GM21367 (cell line): ENCODE results near the gene POU6F2.

Source experiments
- ATAC-seq: cut with Tn5 transposase; IDR thresholded peaks from one replicate; pipeline ENCODE4 v1.9.1; 2021; ENCODE audit not compliant: unreplicated experiment

The POU6F2 gene

DNA sequence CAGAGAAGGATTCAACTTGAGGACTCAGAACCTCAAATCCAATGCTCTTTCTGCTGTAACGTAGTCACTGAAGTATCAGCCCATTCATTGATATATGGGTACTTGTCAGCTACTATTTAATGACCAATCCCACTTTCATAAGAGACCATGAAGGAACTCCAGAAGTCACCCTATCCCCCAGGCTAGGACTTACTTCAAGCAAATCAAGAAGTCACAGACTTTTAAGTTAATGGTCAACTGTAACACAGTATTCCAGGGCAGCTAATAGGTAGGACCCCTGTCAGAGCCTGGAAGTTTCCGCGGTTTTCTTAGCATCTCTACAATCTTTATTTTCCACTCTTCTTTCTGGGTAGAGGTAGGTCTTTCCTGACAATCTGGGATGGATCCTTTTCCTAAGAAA lies 269.9 kb downstream of the POU6F2 start:
- no peak for ATAC-seq

DNA sequence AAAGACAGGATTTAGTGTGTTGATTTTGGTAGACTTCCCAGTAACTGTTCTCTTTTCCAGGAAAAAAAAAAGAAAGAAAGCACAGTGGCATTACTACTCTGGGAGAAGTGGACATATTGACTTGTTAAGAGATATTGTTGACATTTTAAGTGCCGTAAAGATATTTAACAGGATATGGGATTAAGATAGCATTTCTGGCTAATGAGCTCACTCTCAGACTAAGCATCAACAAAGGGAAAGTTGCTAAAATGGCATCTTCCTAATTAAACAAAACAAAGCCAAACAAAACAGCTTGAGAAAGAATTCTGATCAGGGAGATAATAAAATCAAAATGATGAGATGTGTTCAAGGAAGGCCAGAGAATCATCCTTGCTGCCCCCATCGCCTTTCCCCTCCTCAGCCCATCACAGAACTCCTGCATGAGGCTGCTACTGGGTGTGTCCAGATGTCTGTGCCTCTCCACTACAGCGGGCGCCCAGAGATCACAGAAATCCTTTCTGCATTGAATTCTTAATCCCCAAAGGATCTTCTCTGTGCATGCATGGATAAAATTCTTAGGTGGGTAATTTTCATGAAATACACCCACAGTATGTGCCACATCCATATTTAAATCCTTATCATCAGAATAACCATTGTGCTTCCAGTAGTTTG lies 270.5 kb downstream of the POU6F2 start:
- no peak for ATAC-seq

DNA sequence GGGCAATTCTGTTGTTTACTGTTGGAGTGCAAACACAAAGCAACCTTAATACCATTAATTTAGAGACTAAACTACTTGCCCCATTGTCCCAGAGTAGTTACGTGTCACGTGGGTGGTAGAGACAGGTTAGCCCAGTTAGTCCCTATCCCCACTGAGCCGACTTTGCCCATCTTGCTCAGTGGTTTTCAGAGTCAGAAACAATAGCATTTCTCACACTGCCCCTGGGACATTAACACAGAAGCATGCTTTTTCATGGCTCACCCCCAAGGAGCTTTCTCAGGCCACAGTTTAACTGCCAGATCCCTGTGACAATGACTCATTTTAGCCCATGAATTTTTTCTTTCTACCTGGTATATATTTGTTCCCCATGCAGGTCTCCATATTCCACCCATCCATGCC lies 271.0 kb downstream of the POU6F2 start:
- no peak for ATAC-seq

DNA sequence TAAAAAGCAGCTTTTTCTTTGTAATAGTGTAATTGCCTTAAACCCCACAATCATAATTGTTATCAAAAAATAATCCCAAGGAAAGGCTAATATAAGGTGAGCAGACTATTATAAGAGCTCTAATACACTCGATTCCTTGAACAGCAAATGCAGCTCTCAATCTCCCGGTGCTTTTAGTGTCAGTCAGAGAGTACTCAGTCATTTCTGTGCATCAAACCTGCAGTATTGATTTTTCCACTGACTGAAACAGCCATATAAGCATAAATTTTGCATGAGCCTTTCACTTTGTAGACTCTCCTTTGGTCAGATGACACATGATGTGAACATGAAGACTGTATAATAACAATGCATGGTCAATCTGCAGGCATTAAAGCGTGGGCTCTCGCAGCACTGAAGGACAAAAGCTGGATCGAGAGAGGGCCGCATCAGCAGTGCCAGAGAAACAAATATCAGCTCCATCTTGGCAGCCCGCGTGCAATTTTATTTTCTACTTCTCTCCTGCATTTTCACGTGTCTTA lies 272.0 kb downstream of the POU6F2 start:
- no peak for ATAC-seq

DNA sequence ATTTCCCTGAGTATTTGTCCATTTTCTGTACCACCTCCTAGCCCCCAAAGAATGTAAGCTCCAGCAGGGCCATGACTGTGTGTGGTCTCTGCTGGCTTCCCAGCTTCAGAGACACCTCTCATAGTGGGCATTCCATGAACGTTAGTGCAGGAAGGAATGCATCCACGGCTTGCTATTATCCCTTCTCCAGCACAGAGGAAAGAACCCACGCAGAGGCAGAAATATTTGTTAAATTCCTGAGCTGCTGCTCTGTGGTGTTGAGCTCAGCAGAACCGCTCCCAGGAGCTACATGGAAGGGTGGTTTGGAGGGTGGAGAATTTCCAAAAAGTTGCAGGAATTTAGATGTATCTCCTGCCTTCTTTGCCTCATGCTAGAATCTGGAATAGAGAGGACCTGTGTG lies 275.2 kb downstream of the POU6F2 start:
- ATAC-seq: no peak

DNA sequence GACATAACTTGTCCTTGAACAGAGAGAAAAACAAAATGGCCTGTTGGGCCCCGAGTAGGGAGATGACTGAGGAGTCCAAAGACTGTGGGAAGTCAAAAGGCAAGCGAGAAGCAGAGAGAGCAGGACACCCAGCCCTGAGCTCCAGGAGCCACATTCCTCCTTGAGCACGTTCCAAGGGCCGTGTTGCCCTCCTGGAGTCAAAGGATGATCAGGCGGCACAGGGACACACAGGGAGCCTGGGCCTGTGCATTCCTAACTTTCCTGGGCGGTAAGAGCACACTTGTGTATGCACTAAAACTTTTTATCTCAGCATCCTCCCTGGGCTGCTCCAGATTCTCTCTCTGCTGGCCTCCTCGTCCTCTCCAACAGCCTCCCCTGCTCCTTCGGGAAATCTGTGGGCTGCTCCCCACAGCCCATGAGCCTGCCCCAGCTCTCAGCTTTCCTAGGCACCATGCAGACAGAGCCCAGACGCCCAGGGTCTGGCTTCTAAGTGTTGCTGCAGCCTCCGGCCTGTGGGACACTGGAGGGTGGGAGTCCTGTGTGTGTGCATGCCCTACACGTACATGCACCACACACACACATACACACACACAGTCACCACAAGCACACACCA lies 281.8 kb downstream of the POU6F2 start:
- ATAC-seq: no peak

DNA sequence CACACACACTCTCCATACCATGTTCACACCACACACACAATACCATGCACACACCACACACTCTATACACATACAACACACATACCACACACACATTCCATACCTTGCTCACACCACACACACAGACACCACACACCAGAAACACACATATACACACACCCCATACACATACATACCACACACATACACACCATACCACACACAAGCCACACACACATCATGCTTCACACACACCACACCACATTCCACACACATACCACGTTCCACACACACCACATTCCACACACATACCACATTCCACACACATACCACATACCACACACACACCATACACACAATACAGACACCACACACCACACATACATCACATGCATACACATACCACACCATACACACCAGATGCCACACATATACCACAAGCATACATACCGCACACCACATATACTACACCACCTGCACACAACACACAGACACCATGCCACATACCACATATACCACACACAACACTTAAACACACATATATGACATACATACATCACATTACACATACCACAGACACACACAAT lies 282.7 kb downstream of the POU6F2 start:
- no peak for ATAC-seq

DNA sequence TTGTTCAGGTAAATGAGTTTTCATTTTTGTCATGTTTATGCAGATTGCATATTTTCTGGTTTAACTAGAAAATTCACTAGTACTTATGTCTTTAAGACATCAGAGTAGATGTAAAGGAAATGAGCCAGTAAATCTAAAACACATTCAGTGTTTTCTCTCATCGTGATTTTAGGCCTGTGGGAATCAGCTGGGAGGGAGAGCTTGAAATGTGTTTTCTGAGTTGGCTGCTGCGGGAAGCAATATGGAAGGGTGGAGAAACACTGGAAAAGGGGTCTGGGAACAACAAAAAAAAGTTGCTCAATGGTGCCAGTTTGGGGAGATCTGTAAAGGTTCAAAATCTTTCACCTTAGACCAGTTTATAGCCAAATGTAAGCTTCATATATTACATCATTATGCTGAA lies 284.1 kb downstream of the POU6F2 start:
- no peak for ATAC-seq

DNA sequence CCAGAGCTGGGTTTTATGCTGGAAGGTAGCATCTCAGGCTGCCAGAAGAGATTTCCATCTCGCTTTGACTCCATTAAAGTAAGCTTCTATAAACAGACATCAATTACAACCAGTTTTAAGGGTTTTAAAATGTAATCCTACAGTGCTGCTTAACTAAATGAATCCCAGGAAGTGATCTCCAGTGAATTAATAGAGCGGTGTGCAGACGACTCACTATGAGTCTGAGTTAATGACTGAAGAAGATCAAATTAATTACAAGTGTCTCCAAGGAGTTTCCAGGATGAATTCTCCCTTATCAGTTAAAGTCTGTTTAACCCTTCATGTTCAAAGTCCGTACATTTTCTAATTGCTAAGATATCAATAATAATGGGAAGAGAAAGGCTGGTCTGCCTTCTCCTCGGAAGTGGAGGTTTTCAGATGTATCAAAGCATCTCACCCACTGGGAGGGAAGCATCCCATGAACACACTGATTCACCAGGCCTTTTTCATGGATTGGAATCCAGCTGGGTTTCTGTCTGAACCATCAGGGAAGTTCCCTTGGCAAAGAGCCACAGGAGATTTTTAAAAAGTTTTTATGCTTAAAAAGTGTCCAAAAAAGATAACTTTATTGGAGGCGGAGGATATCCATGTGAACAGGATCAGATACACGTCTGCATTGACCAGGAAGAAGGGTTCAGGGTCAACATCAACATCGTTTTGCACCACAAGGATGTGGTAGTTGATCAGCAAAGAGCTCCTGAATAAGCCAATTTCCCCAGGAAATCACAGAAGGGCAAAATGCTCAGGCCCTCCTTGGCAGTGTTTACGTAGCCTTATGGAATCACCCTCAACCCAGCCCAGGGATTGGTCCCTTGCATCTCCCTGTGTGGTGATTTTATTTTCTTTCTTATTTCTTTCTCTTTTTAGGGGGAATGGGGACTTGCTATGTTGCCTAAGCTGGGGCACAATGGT lies 288.2 kb downstream of the POU6F2 start:
- no peak for ATAC-seq

DNA sequence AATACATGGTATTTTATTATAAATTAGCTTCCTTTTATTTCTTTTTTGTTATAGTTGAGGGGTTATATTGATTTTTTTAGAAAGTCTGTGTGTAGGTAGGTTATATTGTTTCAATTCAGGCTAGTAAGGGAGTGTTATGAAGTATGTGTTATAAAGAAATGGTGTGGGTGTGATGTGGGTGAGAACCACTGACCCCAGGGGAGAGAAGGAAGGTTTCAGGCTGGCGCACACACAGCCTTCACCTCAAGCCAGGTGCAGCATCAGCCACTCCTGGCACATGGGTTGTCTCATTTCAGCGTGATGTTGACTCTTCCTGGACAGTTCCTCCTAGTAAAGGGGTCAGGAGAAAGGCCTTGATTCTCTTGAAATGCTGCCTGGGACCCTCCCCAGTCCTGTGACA lies 291.3 kb downstream of the POU6F2 start:
- ATAC-seq: no peak

DNA sequence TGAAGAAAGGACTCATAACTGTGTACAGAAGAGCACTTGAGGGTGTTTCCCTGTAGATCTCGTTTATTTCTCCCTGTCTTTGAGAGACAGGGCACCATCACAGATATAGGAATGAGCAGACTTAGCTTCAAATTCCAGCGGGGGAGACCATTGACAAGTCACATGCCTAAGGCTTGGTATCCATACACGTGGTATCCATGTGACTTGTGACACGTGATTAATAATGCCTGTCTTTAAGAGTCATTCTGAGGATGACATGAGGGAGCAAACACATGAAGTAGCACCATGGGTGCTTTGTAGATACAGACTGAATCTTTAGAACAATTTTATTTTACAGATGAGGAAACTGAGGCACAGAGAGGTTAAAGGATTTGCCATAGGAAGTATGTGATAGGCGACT lies 292.3 kb downstream of the POU6F2 start:
- no peak for ATAC-seq

DNA sequence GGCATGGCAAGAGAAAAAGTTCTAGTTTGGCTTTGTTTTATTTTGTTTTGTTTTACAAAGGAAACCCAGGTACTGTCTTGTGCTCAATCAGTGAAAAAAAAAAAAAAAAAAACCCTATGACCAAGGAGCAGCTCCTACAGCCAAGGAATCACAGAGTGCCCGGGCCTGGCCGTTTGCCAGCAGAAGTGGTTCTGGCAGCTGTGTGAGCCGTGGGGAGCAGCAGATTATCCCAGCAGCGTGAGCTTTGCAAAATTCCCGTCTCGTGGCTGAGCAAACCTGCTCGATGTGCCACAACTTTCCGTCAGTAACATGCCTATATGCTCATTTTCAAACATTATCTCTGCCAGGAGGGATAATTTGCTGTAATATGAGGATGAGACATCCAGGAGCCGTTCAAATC lies 293.7 kb downstream of the POU6F2 start:
- ATAC-seq: no peak

DNA sequence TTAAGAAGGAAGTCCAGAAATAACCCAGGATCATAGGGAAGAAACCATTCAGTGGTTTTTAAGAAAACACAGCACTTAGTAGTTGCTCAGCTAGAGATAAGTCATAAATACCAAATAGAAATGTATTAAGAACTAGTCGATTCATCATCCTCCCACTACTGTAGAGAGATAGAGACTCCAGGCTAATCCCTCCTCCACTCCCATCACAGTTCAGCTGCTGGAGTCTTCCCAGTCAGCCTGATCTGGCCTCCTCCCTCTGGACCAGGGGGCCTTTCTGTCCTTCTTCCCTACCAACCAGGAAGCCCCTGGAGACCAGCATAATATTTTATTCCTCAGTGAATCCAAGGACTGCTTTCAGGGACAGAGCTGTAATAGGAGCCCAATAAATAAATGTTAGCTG lies 294.4 kb downstream of the POU6F2 start:
- ATAC-seq: no peak

DNA sequence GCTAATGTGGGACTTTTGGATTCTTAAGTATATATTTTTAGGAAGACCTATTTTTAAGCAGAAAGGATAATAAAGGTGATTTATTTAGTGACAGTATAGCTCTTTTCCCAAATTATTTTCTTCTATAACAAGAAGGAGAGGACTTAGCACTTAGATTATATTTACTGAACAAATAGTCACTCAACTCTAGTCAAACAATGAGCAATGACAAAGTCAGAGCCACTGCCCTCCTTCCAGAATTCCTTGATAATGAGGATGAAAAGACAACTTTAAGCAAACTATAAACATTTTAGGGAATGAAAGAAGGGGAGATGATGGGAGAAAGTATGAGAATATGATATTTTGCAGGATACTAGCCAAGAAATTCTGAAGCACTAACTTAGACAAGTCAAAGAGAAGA lies 295.0 kb downstream of the POU6F2 start:
- no peak for ATAC-seq

DNA sequence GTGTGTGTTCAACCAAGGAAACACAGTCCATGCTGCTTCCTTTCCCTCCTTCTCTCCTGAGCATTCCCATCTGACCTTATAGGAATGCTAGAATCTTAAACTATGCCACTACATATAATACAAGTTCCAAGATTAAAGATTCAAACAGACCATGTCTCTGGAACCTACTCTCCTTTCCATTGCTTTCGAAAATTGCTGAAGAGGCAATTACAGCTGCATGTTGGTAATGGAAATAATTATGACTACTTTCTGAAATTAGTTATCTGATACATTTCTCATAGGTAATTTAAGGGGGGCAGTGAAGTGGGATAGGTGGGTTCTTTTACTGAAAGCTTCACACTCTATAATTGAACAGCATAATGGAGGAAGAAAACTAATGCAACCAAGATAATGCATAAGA lies 302.6 kb downstream of the POU6F2 start:
- no peak for ATAC-seq

DNA sequence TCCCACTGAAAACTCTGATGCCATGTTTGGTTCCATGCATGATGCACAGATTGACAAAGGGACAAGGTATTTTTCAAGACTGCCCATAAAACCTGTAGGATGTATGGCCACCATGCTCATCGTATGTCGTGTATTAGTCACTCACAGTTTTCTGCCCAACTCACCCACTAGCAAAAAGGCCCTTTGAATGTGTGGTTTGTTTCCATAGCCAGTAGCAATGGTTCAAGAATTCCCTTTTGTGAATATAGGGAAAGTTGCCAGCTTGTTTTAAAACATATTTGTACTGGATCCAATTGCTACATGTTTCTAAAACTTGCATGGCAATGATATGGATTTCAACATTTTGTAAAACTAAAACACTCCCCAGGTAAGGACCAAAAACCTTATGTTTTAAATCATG lies 307.5 kb downstream of the POU6F2 start:
- no peak for ATAC-seq

DNA sequence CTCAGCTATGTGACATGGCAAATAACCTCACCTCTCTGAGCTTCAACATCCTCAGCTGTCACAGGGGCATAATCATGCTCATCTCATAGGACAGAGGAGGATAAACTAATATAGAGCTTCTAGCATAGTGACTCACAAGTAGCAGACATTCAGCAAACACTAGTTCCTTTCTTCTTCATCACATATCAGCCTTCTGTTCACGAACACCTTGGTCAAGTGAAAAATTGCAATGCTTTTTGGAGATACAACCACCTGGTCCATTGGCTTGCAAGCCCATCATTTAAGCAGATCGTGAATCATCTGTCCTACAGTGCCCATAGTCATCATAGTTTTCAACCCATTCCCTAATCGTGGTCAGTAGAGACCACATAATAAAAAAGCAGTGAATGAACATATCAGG lies 310.6 kb downstream of the POU6F2 start:
- no peak for ATAC-seq

DNA sequence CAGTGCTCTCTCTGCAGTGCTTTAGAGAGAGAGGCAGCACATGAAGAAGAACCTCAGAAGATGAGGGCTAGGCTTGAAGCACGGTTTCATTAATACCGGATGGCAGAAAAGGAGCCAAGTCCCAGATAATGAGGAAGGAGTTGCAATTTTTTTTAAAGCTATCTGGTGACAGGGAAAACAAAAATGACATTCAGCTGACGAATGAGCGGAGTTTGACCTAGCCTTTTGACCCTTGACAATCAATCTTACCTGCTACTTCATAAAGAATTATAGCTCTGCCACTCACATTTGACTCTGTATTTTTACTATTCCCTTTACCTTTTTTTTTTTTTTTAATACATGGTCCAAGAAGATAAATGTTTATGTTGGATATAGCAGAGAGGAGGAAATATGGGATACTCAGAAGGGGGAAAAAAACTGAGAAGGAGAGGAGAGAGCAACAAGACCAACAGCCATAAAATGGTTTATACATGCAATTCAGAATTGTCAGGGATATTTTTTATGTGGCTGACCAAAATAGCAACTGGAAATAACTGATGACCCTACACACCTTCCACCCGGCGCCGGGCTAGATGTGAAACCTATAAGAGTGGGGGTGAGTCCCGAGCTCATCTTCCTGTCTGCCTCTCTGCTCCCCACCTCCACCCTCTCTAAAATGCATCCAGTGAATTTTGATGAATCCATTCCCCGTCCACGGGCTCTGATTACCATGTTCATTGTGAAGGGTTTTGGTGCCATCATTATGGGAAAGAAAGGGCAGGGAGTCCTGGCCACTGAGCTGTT lies 314.1 kb downstream of the POU6F2 start:
- ATAC-seq: no peak

DNA sequence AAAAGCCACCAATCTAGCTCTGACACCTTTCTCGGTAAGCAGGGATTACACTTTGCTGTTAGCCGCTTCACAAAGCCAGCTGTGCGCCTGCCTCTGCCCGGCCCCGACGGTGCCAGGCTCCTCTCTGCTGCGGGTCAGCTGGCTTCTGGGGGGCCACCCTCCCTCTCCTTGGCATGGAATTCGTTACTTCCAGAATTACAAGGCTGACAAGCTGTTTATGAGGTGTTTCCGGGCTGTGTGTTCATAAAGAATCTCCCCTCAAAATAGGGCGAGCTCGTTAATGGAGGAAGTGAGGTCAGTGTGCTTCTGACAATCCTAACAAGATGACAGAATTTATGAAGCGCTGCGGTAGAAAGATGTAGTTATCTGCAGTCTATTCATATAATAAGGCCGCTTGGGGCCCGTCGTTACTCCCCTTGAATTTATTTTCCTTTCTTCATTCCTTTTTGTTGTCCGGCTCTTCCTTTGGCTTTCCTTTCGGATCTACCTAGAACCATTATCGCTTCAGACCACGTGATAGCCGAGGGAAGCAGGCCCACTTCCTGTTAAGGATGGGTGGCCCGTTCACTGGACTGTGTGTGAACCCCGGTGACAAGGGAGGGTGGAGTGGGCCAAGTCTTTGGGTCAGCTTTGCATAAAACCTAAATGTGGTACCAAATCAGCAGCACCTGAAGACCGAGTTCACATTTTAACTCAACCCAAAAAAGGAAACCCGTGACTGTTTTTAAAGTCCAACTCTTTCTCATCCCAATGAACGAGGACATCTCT lies 315.5 kb downstream of the POU6F2 start:
- no peak for ATAC-seq

DNA sequence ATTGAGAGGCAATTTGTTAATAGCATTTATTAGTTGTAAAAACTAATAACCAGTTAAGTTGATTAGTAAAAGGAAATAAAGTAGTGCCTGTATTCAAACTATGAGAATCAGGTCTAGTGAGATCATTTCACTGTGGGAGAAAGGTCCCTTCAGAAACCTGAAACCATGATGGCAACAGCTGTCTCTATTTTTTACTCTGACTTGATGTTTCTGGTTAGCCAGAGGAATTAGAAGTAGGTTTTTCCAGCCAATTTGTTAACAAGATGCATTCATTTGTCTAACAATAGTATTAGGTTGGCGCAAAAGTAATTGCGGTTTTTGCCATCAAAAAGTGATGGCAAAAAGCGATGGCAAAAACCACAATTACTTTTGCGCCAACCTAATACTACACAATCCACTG lies 316.3 kb downstream of the POU6F2 start:
- no peak for ATAC-seq
